Fibroblast of mammary gland (primary cell): ENCODE measurements around the gene CLK3.

Source experiments
- DNase-seq: peaks from one replicate; pipeline ENCODE4 v3.0.0-alpha.2; 2010; ENCODE audit warnings: low read depth
- H3K4me3 ChIP-seq: 2 replicates; pipeline ENCODE4 v1.5.1; 2011; ENCODE audit warnings: low read depth, mild to moderate bottlenecking, low read length, moderate library complexity; ENCODE audit not compliant: control insufficient read depth
- TF ChIP-seq, protein P1 (sequence below): conservative IDR thresholded peaks from 2 replicates; pipeline ENCODE4 v1.5.1; 2011; ENCODE audit warnings: low read depth, low read length, inconsistent platforms; ENCODE audit not compliant: control insufficient read depth, insufficient read depth

Gene CLK3

DNA sequence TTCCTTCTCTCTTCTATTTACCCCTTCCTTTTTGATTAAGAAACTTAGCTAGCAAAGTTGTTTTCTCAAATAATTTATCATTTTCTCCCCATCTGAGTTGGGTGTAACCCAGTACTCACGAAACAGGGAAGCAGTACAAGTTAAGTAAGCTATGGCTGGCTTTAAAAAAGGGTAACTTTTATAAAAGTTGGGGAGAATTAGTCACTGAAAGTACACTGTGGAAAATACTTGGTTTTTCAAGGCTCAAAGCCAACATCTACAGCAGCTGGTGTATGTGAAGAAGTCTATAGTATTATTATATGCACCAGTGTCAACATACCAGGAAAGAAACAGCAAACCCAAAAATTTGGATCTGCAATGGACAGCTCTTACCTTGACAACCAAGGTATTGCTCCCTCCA is 25.5 kb downstream of the CLK3 start:
- H3K4me3 ChIP-seq: no peak overlapping the region
- no peak for DNase-seq
- TF ChIP-seq, protein P1, sequence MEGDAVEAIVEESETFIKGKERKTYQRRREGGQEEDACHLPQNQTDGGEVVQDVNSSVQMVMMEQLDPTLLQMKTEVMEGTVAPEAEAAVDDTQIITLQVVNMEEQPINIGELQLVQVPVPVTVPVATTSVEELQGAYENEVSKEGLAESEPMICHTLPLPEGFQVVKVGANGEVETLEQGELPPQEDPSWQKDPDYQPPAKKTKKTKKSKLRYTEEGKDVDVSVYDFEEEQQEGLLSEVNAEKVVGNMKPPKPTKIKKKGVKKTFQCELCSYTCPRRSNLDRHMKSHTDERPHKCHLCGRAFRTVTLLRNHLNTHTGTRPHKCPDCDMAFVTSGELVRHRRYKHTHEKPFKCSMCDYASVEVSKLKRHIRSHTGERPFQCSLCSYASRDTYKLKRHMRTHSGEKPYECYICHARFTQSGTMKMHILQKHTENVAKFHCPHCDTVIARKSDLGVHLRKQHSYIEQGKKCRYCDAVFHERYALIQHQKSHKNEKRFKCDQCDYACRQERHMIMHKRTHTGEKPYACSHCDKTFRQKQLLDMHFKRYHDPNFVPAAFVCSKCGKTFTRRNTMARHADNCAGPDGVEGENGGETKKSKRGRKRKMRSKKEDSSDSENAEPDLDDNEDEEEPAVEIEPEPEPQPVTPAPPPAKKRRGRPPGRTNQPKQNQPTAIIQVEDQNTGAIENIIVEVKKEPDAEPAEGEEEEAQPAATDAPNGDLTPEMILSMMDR: no peak

DNA sequence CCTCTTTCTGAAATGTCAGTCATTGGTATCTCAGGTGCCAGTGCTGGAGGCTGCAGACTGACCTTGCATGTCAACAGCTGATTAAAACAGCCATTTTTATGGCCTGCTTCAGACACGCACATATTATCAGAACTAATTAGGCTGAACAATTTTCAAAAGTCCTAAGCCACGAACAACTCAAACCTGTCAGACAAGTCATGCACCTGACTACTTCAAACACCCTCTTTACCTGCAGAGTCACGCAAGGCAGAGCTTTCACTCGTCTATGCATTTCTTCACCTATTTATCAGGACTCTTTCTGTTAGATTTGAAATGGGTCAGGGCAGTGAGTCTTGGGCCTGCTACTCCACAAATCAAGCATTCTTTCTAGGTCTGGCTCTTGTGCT is 26.7 kb downstream of the CLK3 start:
- no peak overlapping the region for H3K4me3 ChIP-seq
- TF ChIP-seq, protein P1: no peak
- no peak for DNase-seq

DNA sequence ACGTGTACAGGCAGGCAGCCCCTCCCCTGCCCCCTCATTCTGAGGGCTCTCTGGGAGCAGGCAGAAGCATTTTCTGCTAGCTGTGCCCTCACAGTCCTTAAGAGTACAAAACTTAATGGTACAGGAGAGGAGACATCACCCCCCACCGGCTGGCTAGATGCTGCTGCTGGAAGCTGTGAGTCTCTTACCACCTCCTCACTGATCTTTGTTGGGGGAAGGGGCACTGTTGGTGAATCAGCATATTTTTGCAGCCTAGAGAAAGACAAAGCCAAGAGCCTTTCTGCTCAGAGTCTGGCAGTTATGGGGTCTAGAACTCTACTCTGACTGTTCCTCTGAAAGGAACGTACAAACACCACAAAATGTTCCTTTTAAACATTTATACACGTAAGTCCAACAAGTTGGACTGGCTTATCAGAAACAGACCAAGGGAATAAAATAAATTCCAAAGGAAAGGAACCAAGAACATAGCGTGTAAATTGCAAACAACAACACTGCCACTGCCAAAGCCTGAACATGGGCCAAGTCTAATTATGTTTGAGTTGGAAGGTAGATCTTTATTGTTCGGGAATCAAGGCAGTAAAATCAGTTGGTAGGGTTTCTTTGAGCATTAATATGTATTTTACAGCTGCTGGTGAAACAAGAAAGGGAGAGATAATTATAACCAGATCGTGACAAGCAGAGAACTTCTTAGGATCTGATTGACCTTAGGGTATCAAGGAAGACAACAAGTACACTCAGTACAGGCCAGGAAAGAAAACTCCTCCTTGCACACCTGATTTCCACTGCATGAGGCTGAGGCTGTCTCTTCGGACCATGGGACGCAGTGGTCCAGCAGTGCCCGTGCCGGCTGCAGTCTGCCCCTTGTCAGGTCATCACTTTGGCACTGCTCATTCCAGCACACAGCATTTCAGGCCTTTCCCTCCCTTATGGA is 27.4 kb downstream of the CLK3 start:
- TF ChIP-seq, protein P1: no peak
- H3K4me3 ChIP-seq: no peak overlapping the region
- DNase-seq: peak; percentile 42

DNA sequence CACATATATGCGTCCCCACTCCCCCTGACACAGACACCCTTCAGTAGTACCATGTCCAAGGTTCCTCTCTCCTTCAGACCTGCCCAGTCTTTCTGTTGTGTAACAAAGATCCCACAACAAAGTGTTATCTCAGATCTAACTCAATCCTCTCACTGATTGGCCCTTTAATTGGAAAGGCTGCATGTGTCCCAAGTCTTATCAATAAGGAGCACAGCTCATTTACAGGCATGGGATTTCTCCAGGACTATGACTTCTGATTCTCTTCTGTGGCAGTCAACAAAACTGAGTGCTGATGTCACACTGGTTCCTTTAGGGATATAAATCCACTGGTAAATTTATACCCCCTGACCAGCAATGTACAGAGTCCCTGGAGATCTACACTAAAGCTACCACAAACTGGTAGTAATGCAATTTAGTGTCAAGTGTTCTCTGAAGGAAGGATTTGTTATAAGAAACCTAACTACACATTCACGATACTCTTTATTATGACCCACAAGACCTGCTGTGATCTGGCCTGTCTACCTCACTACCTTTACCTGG is 28.1 kb downstream of the CLK3 start:
- no peak for DNase-seq
- H3K4me3 ChIP-seq: no peak overlapping the region
- TF ChIP-seq, protein P1: no peak

DNA sequence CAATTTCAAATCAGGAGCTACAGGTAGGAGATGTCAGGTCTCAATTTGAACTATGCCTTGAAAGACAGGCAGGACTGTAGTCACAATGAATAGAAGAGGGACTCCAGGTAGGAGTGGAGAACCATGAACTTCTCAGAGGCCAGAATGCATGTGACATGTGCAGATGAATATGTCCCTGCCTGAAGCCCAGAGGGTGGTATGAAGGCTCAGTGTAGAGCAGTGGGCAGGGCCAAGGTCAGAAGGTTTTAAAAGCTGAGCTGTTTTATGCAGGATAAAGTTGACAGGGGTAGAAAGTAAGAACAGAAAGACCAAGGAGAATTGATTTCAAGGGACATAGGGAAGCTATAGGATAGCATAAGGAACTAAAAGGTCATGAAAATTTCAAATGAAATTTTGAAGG is 30.8 kb downstream of the CLK3 start:
- TF ChIP-seq, protein P1: no peak
- DNase-seq: no peak
- no peak overlapping the region for H3K4me3 ChIP-seq

DNA sequence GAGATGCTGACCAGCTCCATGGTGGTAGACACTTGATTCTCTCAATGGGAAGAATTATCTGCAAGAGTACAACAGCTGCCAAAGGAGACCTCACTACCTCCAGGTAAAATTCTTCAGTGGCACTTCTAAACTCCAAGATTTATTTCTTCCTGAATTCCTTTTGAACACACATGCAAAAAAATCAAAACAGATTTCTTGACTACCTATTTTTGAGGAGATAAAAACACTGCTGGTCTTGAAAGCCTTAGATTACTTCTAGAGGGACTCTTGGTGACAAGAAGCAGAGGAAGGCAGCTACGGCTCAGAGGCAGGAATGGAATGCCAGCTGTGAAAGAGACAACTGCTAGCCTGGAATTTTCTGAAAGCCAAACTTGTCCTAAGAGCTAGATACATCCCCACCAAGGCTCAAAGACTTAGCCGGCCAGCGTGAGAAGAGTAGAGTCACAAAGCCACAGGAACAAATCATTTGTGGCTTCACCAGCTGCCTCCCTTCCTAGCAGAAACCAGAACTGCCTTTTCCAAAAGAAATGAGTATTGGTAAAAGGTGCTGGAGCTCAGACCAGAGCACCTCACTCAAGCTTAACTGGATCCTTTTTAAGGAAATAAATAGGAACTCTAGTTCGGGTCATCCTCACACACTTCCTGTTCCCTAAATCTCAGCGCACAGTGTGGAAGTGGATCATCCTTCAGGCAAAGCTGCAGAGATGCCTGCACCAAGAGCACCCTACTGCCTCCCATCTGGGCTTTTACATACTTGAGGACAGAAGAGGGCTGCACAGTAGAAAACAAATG is 32.6 kb downstream of the CLK3 start:
- TF ChIP-seq, protein P1: no peak
- no peak for DNase-seq
- H3K4me3 ChIP-seq: no peak overlapping the region
